RPMI7951 (cell line): Measurements from ENCODE around the gene COL5A1. TPM values are rescaled to one million over a fixed set of nuclear protein-coding genes. Genes with fewer than 3 reads are reported as not detected.
A peak's percentile ranks its signal among the peaks of the same experiment; 100 is the strongest.
"Not testable (repeated sequence)": the region's sequence is repeated elsewhere in the genome, so short reads cannot be mapped to it uniquely, and the experiment has no call there.

Experiments
- DNase-seq: peaks from one replicate; pipeline ENCODE4 v3.0.0-alpha.2; 2012; ENCODE audit warnings: low read depth
- total RNA-seq: library from RNA; depleted of rRNA; stranded (reverse); fragments of >200 nt; shearing (Covaris generic); gene quantifications from 2 replicates; pipeline ENCODE4 v1.2.3, GENCODE V29; 2014

COL5A1 gene
- total RNA-seq, 1 experiment from 2014 or later = 138 TPM

- DNase-seq = no peak
Observed at GRCh38 chr9:134690946-134691694, 49.5 kb downstream of the COL5A1 start.

GRCh38 chr9:134691695-134692572 lies 50.3 kb downstream of the COL5A1 start:
- no peak for DNase-seq

GRCh38 chr9:134692573-134692860 lies 50.9 kb downstream of the COL5A1 start:
- DNase-seq = no peak

- no peak for DNase-seq
Observed at GRCh38 chr9:134693011-134693410, 51.4 kb downstream of the COL5A1 start.

- no peak for DNase-seq
Observed at GRCh38 chr9:134693641-134694367, 52.2 kb downstream of the COL5A1 start.

- DNase-seq = no peak
Observed at GRCh38 chr9:134694368-134694665, 52.7 kb downstream of the COL5A1 start.

- no peak for DNase-seq
Observed at GRCh38 chr9:134694714-134695113, 53.1 kb downstream of the COL5A1 start.

- no peak for DNase-seq
Observed at GRCh38 chr9:134695144-134695543, 53.5 kb downstream of the COL5A1 start.

- DNase-seq = no peak
Observed at GRCh38 chr9:134696433-134696832, 54.8 kb downstream of the COL5A1 start.

- peak; percentile 43 for DNase-seq
Observed at GRCh38 chr9:134698111-134698510, 56.5 kb downstream of the COL5A1 start.

GRCh38 chr9:134698587-134699342 lies 57.2 kb downstream of the COL5A1 start:
- DNase-seq = peak; percentile 40

- DNase-seq = no peak
Observed at GRCh38 chr9:134699343-134699740, 57.7 kb downstream of the COL5A1 start.

GRCh38 chr9:134700636-134701350 lies 59.2 kb downstream of the COL5A1 start:
- no peak for DNase-seq

- no peak for DNase-seq
Observed at GRCh38 chr9:134701581-134702259, 60.1 kb downstream of the COL5A1 start.

- DNase-seq = no peak
Observed at GRCh38 chr9:134702291-134702690, 60.7 kb downstream of the COL5A1 start.

- DNase-seq = not testable (repeated sequence)
Observed at GRCh38 chr9:134703730-134704114, 62.1 kb downstream of the COL5A1 start.

- peak; percentile 66 for DNase-seq
Observed at GRCh38 chr9:134704498-134704897, 62.9 kb downstream of the COL5A1 start.

GRCh38 chr9:134705786-134706185 lies 64.2 kb downstream of the COL5A1 start:
- no peak for DNase-seq

- DNase-seq = no peak
Observed at GRCh38 chr9:134706522-134706921, 64.9 kb downstream of the COL5A1 start.

- peak; percentile 96 for DNase-seq
Observed at GRCh38 chr9:134707031-134707680, 65.6 kb downstream of the COL5A1 start.
